Central memory CD8-positive, alpha-beta T cell (primary cell): ENCODE data around the gene B3GLCT.

ENCODE experiments used
- ATAC-seq: fragments of 150-1000 bp; cut with Tn5 transposase; replicated peaks from 2 replicates; pipeline ENCODE4 v1.10.0; 2022; ENCODE audit warnings: mild to moderate bottlenecking, moderate FRiP score, moderate number of reproducible peaks; ENCODE audit not compliant: poor library complexity, severe bottlenecking; ENCODE audit errors: extremely low read depth
- DNase-seq, 2 donors: peaks; one replicate each; pipeline ENCODE4 v3.0.0; 2021; ENCODE audit warnings: low spot score in 2 of 2
- H3K27ac Mint-ChIP-seq: one replicate; pipeline ENCODE4 v1.8.0; 2022; ENCODE audit warnings: low read depth, mild to moderate bottlenecking, moderate library complexity, mixed read lengths
- H3K27me3 Mint-ChIP-seq: one replicate; pipeline ENCODE4 v1.8.0; 2022; ENCODE audit warnings: mixed read lengths
- H3K36me3 Mint-ChIP-seq: one replicate; pipeline ENCODE4 v1.8.0; 2022; ENCODE audit warnings: mild to moderate bottlenecking, moderate library complexity, mixed read lengths; ENCODE audit not compliant: insufficient read depth
- H3K4me1 Mint-ChIP-seq: one replicate; pipeline ENCODE4 v1.8.0; 2022; ENCODE audit warnings: mixed read lengths
- H3K4me3 Mint-ChIP-seq: one replicate; pipeline ENCODE4 v1.8.0; 2022; ENCODE audit warnings: mild to moderate bottlenecking, moderate library complexity, mixed read lengths
- H3K9me3 Mint-ChIP-seq: one replicate; pipeline ENCODE4 v1.8.0; 2022; ENCODE audit warnings: mixed read lengths

The B3GLCT gene

DNA sequence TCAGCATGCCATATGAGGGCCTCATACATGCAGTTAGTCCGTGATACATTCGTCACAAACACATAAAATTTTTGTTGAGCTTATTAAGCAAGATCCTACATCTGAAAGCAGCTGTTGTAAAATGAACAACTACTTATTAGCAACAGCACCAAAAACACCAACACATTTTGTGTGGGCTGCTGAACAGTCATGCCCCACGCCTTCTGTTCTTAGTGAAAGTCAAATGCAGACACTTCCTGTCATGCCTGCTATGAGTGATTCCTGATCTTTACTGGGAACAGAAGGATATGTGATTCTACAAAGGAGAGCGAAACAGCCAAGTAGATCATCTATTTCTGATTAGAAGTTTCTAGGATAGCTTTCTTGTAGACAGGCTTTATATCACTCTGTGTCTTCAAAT, 4.2 kb upstream of the B3GLCT start:
- H3K36me3 Mint-ChIP-seq = peaks cover 5% of the 10 kb centered on the region
- no peaks in the 10 kb centered on the region for H3K9me3 Mint-ChIP-seq
- ATAC-seq (no peak), DNase-seq (no peak)
- no peaks in the 10 kb centered on the region for H3K4me1 Mint-ChIP-seq
- peaks cover 11% of the 10 kb centered on the region for H3K27me3 Mint-ChIP-seq
- H3K27ac Mint-ChIP-seq = no peak overlapping the region
- no peak overlapping the region for H3K4me3 Mint-ChIP-seq

DNA sequence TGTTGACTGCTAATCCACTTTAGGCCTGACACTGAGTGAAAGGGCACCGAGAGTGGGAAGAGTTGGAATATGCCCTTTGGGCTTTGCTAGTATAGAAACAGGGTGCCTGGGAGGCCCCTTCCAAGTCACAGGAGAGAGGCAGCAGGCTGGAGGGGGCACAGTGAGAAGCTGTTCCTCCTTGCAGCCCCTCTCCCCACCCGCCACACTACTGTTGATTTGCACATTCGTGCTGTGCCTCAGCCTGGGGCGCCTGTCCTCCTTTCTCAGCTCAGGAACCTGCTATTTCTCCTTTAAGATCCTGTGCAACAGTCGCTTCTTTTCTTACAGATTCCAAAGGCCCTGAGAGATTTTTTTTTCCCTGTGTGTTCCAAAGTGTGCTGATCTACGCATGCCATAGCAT, 2.8 kb upstream of the B3GLCT start:
- ATAC-seq (no peak), DNase-seq (no peak)
- peaks cover 7% of the 10 kb centered on the region for H3K27me3 Mint-ChIP-seq
- peaks cover 7% of the 10 kb centered on the region for H3K36me3 Mint-ChIP-seq
- no peaks in the 10 kb centered on the region for H3K9me3 Mint-ChIP-seq
- H3K4me1 Mint-ChIP-seq = peaks cover 7% of the 10 kb centered on the region
- no peak overlapping the region for H3K27ac Mint-ChIP-seq
- no peak overlapping the region for H3K4me3 Mint-ChIP-seq

DNA sequence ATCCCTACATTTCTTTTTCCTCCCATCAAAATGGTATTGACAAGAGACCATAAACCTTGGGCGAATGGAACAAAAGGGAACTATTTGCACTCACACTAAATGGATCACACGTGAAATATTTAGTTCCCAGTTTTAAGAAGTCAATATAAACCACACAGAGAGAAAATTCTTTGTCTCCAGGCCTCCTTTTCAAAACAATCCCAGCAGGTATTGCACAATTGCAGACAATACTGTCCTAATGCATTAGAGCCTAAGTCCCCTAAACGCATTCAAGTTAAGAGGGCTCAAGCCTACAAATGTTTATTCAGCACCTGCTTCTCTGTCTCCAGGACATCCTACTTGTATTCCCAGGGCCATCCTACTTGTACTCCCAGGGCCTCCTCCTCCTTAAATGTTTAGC, 1.3 kb upstream of the B3GLCT start:
- H3K36me3 Mint-ChIP-seq = peaks cover 7% of the 10 kb centered on the region
- ATAC-seq (no peak), DNase-seq (no peak)
- H3K9me3 Mint-ChIP-seq = no peaks in the 10 kb centered on the region
- H3K4me1 Mint-ChIP-seq = peaks cover 7% of the 10 kb centered on the region
- no peak overlapping the region for H3K27ac Mint-ChIP-seq
- peak overlapping the region; percentile 83 for H3K4me3 Mint-ChIP-seq
- peaks cover 7% of the 10 kb centered on the region for H3K27me3 Mint-ChIP-seq

DNA sequence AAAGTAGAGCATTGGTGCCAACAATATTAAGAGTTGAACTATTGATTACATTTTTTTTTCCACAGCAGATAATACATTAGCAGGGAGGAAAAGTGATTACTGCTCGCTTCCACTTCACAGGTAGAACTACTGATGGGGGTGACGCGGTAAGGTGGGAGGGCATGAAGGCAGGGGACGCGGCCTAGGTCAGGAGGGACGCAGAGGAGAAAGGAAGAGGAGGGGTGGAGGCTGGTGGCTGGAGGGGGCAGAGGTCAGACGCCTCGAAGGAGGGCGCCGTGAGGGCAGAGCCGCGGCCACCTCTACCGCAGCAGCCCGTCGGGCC, 287 bp upstream of the B3GLCT start:
- Mint-ChIP-seq H3K4me1 (peaks cover 11% of the 10 kb centered on the region), H3K27ac (peak overlapping the region; percentile 93), H3K27me3 (peaks cover 6% of the 10 kb centered on the region), H3K4me3 (peak overlapping the region; percentile 83), H3K36me3 (peaks cover 7% of the 10 kb centered on the region), H3K9me3 (no peaks in the 10 kb centered on the region)
- DNase-seq (no peak), ATAC-seq (peak; percentile 25)

DNA sequence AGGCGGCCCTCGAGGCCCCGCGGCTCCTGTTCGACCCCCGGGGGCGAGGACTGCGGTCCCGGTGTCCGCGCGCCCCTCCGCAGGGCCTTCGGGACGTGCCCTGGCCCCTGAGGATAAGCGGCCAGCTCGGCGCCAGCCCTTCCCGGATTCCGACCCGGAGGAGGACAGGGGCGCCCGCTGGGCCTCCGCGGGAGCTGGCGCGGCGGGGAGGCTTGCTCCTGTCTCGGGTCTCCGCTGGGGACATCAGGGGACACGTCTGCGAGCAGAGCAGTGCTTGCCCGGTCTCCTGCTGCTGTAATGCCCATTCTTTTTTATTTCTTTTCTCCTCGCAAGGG, 829 bp downstream of the B3GLCT start:
- Mint-ChIP-seq H3K27ac (peak overlapping the region; percentile 37), H3K9me3 (no peaks in the 10 kb centered on the region)
- no peak for DNase-seq

DNA sequence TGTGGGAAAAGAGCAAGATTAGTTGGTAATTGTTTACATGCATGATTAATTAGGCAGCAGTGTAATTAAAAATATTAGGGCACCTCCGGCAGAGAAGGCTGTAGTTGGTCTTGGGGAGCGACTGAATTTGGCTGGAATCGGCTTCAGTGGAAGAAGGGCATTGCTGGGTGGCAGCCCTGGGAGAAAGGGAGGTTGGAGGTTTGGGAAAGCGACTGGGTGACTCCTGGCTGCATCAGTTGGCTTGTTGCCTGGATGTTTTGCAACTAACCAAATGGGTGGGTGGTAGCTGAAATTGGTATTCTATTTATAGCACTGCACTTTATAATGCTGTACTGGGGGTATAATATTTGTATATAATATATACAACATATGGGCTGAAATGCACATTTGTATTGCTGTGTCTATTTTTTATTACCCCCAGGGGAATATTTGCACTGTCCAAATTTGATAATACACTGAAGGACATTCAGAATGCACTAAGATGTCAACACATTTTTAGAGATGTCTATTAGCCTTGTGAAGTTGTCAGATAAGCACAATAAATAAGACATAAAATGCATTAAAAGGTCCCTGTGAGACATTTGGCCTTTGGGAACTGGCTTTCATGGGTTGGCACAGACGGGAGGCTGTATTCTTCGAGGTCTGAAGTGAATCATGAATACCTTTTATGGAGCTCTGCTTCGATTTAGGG, 1.7 kb downstream of the B3GLCT start:
- H3K27ac Mint-ChIP-seq = peak overlapping the region; percentile 37
- H3K9me3 Mint-ChIP-seq = no peaks in the 10 kb centered on the region
- H3K4me3 Mint-ChIP-seq = peak overlapping the region; percentile 83
- peaks cover 20% of the 10 kb centered on the region for H3K4me1 Mint-ChIP-seq
- H3K27me3 Mint-ChIP-seq = no peaks in the 10 kb centered on the region
- DNase-seq (no peak), ATAC-seq (no peak)
- H3K36me3 Mint-ChIP-seq = peaks cover 7% of the 10 kb centered on the region

More for the DNA sequence above, 829 bp downstream of the B3GLCT start:
- Mint-ChIP-seq H3K27me3 (no peaks in the 10 kb centered on the region), H3K4me3 (peak overlapping the region; percentile 83), H3K36me3 (peaks cover 7% of the 10 kb centered on the region), H3K4me1 (peaks cover 16% of the 10 kb centered on the region)
- ATAC-seq = peak; percentile 17

DNA sequence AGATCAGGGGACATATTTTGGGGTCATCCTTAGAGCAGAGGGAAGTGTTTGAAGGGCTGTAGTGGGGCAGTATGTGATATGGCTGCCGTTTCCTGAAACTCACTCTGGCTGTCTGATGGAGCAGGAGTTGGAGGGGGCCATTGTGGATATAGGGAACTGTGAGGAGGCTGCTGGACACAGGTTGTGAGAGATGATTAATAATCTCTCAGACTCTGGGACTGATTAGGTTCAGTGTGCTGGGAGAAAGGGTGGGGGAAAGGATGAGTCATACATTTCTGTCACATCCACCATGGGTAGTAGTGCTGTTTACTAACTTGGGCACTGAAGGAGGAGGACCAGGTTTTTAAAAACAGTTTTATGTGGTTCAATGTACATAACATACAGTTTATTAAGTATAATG, 4.8 kb downstream of the B3GLCT start:
- H3K27ac Mint-ChIP-seq = peak overlapping the region; percentile 33
- no peak overlapping the region for H3K4me3 Mint-ChIP-seq
- peaks cover 4% of the 10 kb centered on the region for H3K36me3 Mint-ChIP-seq
- ATAC-seq = no peak
- H3K9me3 Mint-ChIP-seq = no peaks in the 10 kb centered on the region
- H3K27me3 Mint-ChIP-seq = no peaks in the 10 kb centered on the region
- no peak for DNase-seq
- peaks cover 23% of the 10 kb centered on the region for H3K4me1 Mint-ChIP-seq

DNA sequence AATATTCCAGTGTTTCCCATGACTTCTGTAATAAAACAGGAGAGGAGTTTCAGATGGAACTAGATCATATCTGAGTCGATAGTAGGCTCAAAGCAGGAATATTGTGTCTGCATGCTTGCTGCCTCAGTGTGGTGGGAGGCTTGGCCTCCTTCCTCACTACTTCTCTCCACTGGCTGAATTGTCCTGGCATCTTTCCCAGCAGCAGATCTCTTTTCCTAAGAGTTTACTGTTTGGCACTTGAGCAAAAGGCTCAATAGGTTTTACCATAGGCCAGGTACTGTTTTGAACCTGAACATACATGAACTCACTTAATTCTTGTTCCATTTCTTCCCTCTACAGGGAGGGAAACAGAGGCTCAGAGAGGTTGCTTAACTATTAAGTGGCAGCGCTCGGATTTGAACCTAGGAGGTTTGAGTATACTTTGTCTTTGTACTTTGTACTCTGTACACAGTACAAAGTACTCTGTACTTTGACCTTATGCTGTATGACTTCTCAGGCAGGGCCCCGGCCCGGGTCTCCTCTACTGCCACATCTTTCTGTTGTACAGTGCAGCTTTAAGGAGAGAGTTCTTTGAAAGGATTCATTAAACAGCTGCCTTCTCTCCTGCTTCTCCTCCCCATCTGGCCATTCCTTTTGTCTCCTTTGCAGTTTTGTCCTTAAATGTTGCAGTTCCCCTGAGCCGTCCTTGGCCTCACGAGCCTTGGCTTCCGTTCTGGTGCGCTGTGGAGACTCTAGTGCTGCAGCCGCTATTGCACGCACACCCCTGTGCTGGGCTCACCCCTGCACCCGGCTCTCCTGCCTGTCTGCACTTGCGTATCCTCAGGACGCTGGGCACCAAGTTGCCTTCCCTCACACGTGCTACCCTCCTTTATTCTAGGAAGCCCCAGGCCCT, 8.1 kb downstream of the B3GLCT start:
- Mint-ChIP-seq H3K27ac (no peak overlapping the region), H3K9me3 (no peaks in the 10 kb centered on the region), H3K4me3 (no peak overlapping the region), H3K27me3 (no peaks in the 10 kb centered on the region), H3K4me1 (peaks cover 16% of the 10 kb centered on the region), H3K36me3 (no peaks in the 10 kb centered on the region)
- DNase-seq = no peak
- ATAC-seq = no peak

DNA sequence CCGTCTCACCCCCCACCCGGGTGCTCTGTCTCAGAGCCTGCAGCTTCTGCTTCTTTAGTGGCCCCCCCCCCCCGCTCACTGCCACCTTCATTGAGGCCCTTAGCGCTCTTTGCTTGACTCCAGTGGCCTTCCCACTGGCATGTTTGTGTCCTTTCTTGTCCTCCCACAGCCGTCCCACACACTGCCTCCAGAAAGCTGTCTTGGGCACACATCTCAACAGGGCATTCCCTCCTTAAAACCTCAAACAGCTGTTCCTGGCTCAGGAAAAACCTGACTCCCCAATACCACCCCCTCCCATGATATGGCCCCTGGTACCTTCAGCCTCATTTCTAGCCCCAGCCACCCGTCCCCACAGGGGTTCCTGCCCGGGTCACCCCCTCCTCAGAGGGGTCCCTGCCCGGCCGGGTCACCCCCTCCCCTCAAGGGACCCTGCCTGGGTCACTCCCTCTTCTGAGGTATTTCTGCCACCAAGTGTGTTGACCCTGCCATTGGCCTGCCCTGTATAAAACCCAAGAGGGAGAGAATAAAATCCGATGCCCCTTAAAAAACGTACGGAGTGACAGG, 8.9 kb downstream of the B3GLCT start:
- no peaks in the 10 kb centered on the region for H3K36me3 Mint-ChIP-seq
- H3K4me1 Mint-ChIP-seq = peaks cover 16% of the 10 kb centered on the region
- DNase-seq (no peak), ATAC-seq (no peak)
- no peak overlapping the region for H3K4me3 Mint-ChIP-seq
- no peaks in the 10 kb centered on the region for H3K27me3 Mint-ChIP-seq
- no peak overlapping the region for H3K27ac Mint-ChIP-seq
- H3K9me3 Mint-ChIP-seq = no peaks in the 10 kb centered on the region

DNA sequence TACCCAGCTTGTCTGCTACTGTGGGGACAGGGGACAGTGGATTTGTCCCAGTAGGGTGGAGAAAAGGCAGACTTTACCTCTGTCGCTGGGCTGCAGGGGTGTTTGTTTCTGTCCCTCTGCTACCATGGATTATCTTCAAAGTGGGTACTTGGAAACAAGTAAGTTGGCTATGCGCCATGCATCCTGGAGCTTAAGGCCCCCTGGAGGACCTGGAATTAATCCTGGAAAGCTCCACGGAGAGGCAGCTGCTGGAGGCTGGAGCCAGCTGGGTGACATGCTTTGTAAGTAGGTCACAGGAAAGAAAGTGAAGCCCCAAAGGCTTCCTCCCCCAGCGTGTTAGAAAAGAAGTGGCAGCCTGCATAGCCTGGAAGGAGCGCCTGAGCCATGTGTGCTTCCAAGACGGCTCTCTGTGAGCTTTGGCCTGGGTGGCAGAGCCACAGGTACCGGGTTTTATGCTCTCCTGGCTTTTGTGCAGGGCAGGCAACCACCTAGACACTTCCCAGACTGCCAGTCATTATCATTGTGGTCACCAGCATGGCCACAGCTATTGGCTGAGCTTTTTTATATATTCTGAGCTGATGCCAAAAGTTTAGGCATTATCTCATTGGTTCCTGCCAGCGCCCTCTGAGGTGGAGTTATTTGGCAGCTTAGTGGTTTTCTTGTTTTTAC, 9.5 kb downstream of the B3GLCT start:
- DNase-seq = no peak
- H3K4me3 Mint-ChIP-seq = no peak overlapping the region

DNA sequence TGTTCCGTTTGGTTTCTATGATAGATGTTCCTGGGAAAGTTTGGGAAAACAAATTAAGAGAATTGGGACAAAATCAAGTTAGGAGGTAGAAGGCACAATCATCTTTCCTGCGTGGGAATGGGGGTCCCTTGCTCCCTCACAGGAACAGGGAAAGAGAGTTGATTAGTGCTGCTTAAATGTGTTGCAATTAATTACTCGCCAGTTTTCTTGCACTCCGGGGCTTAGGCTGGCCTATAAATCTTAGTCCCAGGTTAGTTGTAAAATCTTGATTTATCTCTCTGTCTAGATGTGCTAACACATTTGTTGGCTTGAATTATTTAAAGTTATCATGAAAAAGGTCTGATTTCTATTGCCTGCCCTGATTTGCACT, 10.1 kb downstream of the B3GLCT start:
- H3K27me3 Mint-ChIP-seq = no peaks in the 10 kb centered on the region
- H3K4me3 Mint-ChIP-seq = no peak overlapping the region
- ATAC-seq (no peak), DNase-seq (no peak)
- H3K27ac Mint-ChIP-seq = no peak overlapping the region
- H3K4me1 Mint-ChIP-seq = peaks cover 13% of the 10 kb centered on the region
- H3K9me3 Mint-ChIP-seq = no peaks in the 10 kb centered on the region
- no peaks in the 10 kb centered on the region for H3K36me3 Mint-ChIP-seq

More for the DNA sequence above, 9.5 kb downstream of the B3GLCT start:
- no peaks in the 10 kb centered on the region for H3K9me3 Mint-ChIP-seq
- ATAC-seq = no peak
- H3K36me3 Mint-ChIP-seq = no peaks in the 10 kb centered on the region
- H3K4me1 Mint-ChIP-seq = peaks cover 16% of the 10 kb centered on the region
- H3K27ac Mint-ChIP-seq = no peak overlapping the region
- no peaks in the 10 kb centered on the region for H3K27me3 Mint-ChIP-seq

DNA sequence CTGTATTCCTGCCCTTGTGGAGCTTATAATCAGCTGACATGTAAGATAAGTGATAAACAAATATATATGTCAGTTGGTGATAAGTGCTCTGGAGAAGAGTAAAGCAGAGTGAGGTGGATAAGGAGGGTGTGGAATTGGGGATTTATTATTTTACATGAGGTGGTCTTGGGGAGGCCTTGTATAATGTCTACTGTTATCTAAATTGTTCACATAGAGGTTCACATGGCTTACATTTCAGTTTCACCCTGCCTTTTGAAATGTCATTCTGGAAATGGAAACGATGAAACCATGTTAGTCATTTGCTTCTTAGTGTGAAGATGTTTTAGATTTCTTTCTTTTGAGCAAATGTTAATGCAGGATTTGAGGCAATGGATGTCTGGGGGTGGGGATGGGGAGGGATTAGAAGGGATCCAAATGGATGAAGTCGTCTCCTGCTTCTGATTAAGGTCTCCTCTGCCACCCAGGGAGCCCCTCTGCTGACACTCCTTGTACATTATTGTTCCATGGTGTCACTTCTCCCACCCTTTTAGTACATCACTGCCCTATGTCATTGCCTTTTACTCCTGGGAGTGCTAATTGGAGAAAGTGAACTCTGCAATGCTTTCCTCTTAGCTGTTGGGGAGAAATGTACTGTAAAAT, 14.0 kb downstream of the B3GLCT start:
- H3K4me3 Mint-ChIP-seq = no peak overlapping the region
- H3K27ac Mint-ChIP-seq = no peak overlapping the region
- no peak for DNase-seq
- peaks cover 4% of the 10 kb centered on the region for H3K4me1 Mint-ChIP-seq
- no peaks in the 10 kb centered on the region for H3K27me3 Mint-ChIP-seq
- no peak for ATAC-seq
- peaks cover 2% of the 10 kb centered on the region for H3K36me3 Mint-ChIP-seq
- H3K9me3 Mint-ChIP-seq = no peaks in the 10 kb centered on the region
